ENCODE measurements around the gene BRCA2. TPM values are rescaled to one million over a fixed set of nuclear protein-coding genes. Genes with fewer than 3 reads are reported as not detected.
"Not testable (repeated sequence)": the region's sequence is repeated elsewhere in the genome, so short reads cannot be mapped to it uniquely, and the experiment has no call there.

The BRCA2 gene
- total RNA-seq, 1 experiment from 2014 or later, result 22.9 TPM

DNA sequence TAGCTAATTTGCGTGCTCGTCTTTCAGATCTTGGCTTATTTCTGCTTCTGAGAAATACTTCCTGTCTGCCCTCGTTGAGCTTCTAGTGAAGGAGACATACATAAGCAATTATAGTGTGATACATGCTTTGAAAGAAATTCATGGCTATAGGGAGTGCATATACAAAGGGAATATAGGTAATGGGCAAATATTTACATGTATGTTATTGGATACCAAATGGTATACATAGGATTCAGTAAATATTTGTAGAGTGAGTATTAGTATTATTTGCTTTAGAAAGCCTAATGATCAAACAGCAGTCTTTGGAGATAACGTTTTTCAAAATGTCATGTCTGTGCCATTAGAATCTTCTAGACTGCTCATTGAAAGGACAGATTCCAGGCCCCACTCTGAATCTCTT, 5.2 kb downstream of the BRCA2 start:
- Histone ChIP-seq H3K27ac (no peak overlapping the region), H3K36me3 (peaks cover 23% of the 10 kb centered on the region), H3K4me3 (no peak overlapping the region), H3K27me3 (no peaks in the 10 kb centered on the region), H3K4me1 (peaks cover 5% of the 10 kb centered on the region; the same call in 1 of the 2 replicates), H3K9me3 (replicated peaks) (no peaks in the 10 kb centered on the region; the same call in 1 of the 2 replicates)
- DNase-seq, result no peak

DNA sequence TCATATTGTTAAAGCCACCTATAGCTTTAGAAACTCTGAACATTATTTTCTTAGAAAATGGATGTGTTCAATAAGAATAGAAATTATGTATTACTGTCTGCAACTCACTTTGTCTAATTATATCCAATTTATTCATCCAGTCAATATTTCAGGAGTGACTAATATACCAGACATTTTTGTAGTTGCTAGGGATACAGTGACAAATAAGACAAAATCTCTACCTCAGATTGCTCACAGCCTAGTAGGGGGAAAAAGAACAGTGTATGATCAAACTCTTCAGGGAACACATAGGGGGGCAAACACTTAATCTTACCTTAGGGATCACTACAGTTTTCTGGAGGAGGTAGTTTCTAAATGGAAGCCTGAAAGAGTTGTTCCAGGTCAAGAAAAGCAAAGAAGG, 8.6 kb downstream of the BRCA2 start:
- H3K27me3 ChIP-seq, result no peaks in the 10 kb centered on the region
- no peaks in the 10 kb centered on the region for H3K4me1 ChIP-seq
- peaks cover 38% of the 10 kb centered on the region for H3K36me3 ChIP-seq
- H3K4me3 ChIP-seq, result no peak overlapping the region
- no peak overlapping the region for H3K27ac ChIP-seq
- no peak for DNase-seq
- H3K9me3 ChIP-seq (replicated peaks), result peaks cover 3% of the 10 kb centered on the region; the same call in 1 of the 2 replicates

DNA sequence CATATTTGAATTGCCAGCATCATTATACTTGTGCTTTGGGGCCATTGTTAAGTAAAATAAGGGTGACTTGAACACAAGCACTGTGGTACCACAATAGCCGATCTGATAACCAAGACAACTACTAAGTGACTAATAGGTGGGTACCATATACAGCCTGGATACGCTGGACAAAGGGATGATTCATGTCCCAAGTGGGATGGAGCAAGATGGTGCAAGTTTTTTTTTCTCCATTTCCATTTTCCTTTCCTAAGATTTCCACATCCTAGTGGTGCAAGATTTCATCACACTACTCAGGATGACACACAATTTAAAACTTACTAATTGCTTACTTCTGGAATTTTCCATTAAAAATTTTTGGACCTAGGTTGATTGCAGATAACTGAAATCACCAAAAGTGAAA, 15.1 kb downstream of the BRCA2 start:
- Histone ChIP-seq H3K9me3 (replicated peaks) (0 out of 2 replicates have a peak, but pooled peaks cover 3% of the 10 kb centered on the region), H3K4me1 (no peaks in the 10 kb centered on the region), H3K4me3 (no peak overlapping the region), H3K27me3 (no peaks in the 10 kb centered on the region), H3K27ac (no peak overlapping the region), H3K36me3 (peaks cover 57% of the 10 kb centered on the region)
- DNase-seq, result no peak

DNA sequence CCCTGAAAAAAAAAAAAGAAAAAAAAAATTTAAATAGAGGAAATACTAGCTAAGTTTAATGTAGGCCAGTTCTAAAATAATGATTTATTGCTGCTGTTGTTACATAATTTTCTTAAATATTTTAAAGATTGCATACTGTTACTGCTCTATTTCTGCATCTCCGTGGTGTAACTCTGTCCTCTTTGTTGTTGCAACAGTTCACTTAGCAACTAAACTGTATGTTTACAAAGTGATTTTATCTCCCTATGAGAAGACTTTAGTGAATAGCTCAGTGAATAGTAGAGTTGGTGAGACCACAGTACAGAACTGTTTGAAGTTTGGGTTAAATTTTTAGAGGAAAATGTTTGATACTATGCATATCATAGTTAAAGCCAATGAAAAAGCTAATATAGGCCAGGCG, 19.4 kb downstream of the BRCA2 start:
- peaks cover 62% of the 10 kb centered on the region for H3K36me3 ChIP-seq
- no peak overlapping the region for H3K4me3 ChIP-seq
- no peaks in the 10 kb centered on the region for H3K4me1 ChIP-seq
- no peak overlapping the region for H3K27ac ChIP-seq
- no peak for DNase-seq
- no peaks in the 10 kb centered on the region for H3K9me3 ChIP-seq (replicated peaks)
- H3K27me3 ChIP-seq, result no peaks in the 10 kb centered on the region

DNA sequence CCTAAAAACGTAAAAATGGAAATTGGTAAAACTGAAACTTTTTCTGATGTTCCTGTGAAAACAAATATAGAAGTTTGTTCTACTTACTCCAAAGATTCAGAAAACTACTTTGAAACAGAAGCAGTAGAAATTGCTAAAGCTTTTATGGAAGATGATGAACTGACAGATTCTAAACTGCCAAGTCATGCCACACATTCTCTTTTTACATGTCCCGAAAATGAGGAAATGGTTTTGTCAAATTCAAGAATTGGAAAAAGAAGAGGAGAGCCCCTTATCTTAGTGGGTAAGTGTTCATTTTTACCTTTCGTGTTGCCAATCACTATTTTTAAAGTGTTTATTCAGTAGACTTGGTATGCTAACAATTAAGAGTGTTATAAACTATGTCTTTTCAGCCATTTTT, 25.6 kb downstream of the BRCA2 start:
- H3K9me3 ChIP-seq (replicated peaks), result no peaks in the 10 kb centered on the region
- H3K4me3 ChIP-seq, result no peak overlapping the region
- H3K4me1 ChIP-seq, result no peaks in the 10 kb centered on the region
- DNase-seq, result no peak
- H3K27me3 ChIP-seq, result no peaks in the 10 kb centered on the region
- H3K36me3 ChIP-seq, result peaks cover 39% of the 10 kb centered on the region
- H3K27ac ChIP-seq, result no peak overlapping the region

DNA sequence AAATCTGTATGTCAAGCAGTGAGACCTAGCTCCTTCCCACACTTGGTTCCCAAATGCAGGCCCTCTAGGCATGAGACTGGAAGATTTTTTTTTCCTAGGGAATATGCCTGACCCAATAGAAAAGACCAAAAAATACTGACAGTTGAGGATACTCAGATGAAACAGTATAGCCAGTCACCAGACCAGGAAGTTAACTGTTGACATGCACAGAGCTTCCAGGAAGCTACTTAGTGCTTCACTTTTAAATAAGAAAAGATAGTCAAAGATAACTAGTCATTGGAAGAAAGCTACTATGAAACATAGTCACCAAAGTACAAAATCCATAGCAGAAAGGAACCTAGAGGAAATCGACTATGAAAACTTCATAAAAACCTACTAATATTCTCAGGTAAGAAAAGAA, 32.3 kb downstream of the BRCA2 start:
- Histone ChIP-seq H3K36me3 (peaks cover 59% of the 10 kb centered on the region), H3K27me3 (no peaks in the 10 kb centered on the region), H3K4me3 (no peak overlapping the region), H3K9me3 (replicated peaks) (no peaks in the 10 kb centered on the region), H3K4me1 (no peaks in the 10 kb centered on the region), H3K27ac (no peak overlapping the region)
- no peak for DNase-seq

DNA sequence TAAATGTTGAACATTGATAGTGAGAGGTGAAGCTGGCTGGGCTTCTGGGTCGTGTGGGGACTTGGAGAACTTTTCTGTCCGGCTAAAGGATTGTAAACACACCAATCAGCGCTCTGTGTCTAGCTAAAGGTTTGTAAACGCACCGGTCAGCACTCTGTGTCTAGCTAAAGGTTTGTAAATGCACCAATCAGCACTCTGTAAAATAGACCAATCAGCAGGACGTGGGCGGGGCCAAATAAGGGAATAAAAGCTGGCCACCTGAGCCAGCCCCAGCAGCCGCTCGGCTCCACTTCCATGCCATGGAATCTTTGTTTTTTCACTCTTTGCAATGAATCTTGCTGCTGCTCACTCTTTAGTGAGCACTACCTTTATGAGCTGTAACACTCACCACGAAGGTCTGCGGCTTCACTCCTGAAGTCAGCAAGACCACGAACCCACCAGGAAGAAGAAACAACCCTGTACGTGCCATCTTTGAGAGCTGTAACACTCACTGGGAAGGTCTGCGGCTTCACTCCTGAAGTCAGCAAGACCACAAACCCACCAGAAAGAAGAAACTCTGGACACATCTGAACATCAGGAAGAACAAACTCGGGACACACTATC, 35.6 kb downstream of the BRCA2 start:
- H3K4me3 ChIP-seq; H3K4me1 ChIP-seq; H3K27ac ChIP-seq; H3K27me3 ChIP-seq; DNase-seq; H3K9me3 ChIP-seq (replicated peaks): not testable (repeated sequence)
- H3K36me3 ChIP-seq, result peaks cover 50% of the 10 kb centered on the region

DNA sequence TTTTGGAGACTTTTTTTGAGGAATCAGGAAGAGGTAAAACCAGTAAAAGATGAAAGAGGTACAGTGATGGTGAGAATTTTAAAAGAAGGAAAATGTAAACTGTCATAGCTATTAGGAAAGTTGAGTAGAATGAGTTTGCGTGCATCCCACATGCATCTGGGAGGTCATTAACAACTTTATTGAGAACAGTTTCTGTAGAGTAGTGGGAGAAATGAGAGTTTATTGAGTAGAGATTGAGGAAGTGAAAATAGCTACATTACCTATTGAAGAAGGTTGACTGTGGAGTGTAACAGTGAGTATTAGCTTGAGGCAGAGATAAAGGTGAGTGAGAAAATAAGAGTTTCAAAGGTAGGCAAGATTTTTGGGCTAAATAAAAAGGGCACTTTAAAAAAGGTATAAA, 38.7 kb downstream of the BRCA2 start:
- H3K9me3 ChIP-seq (replicated peaks), result no peaks in the 10 kb centered on the region
- H3K27ac ChIP-seq, result no peak overlapping the region
- no peaks in the 10 kb centered on the region for H3K27me3 ChIP-seq
- DNase-seq, result no peak
- H3K4me3 ChIP-seq, result no peak overlapping the region
- H3K4me1 ChIP-seq, result no peaks in the 10 kb centered on the region; the same call in 1 of the 2 replicates
- peaks cover 36% of the 10 kb centered on the region for H3K36me3 ChIP-seq

DNA sequence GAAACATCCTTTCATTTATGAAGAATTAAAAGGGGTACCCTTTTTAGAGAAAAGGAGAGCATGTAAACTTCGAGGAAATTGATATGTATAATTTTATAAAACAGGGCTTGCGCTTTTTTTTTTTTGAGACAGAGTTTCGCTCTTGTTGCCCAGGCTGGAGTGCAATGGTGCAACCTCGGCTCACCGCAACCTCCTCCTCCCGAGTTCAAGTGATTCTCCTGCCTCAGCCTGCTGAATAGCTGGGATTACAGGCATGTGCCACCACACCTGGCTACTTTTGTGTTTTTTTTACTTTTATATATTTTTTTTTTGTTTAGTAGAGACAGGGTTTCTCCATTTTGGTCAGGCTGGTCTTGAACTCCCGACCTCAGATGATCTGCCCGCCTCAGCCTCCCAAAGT, 40.6 kb downstream of the BRCA2 start:
- H3K4me3 ChIP-seq; H3K9me3 ChIP-seq (replicated peaks); H3K27me3 ChIP-seq; H3K4me1 ChIP-seq; H3K27ac ChIP-seq; DNase-seq: not testable (repeated sequence)
- peaks cover 26% of the 10 kb centered on the region for H3K36me3 ChIP-seq

DNA sequence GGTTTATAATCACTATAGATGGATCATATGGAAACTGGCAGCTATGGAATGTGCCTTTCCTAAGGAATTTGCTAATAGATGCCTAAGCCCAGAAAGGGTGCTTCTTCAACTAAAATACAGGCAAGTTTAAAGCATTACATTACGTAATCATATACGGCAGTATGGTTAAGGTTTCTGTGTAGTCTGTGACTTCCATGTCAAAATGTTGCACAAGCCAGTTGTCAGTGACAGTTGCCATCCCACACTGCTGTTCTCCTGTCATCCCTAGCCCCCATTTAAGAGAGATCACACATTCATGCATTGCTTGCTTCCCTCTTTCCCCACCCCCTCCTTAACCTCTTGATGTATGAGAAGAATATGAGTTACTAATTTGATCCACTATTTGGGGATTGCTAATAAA, 47.3 kb downstream of the BRCA2 start:
- no peak overlapping the region for H3K27ac ChIP-seq
- no peaks in the 10 kb centered on the region for H3K9me3 ChIP-seq (replicated peaks)
- peaks cover 30% of the 10 kb centered on the region for H3K36me3 ChIP-seq
- no peaks in the 10 kb centered on the region for H3K4me1 ChIP-seq
- H3K4me3 ChIP-seq, result no peak overlapping the region
- no peak for DNase-seq
- no peaks in the 10 kb centered on the region for H3K27me3 ChIP-seq

DNA sequence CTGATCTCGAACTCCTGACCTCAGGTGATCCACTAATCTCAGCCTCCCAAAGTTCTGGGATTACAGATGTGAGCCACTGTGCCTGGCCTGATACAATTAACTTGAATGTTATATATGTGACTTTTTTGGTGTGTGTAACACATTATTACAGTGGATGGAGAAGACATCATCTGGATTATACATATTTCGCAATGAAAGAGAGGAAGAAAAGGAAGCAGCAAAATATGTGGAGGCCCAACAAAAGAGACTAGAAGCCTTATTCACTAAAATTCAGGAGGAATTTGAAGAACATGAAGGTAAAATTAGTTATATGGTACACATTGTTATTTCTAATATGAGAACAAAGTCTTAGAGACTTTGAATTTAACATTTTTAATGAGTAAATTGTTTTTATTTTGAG, 55.5 kb downstream of the BRCA2 start:
- Histone ChIP-seq H3K9me3 (replicated peaks) (peaks cover 3% of the 10 kb centered on the region; the same call in 1 of the 2 replicates), H3K4me1 (no peaks in the 10 kb centered on the region), H3K27ac (no peak overlapping the region), H3K4me3 (no peak overlapping the region), H3K27me3 (no peaks in the 10 kb centered on the region), H3K36me3 (peaks cover 42% of the 10 kb centered on the region)
- DNase-seq, result no peak

DNA sequence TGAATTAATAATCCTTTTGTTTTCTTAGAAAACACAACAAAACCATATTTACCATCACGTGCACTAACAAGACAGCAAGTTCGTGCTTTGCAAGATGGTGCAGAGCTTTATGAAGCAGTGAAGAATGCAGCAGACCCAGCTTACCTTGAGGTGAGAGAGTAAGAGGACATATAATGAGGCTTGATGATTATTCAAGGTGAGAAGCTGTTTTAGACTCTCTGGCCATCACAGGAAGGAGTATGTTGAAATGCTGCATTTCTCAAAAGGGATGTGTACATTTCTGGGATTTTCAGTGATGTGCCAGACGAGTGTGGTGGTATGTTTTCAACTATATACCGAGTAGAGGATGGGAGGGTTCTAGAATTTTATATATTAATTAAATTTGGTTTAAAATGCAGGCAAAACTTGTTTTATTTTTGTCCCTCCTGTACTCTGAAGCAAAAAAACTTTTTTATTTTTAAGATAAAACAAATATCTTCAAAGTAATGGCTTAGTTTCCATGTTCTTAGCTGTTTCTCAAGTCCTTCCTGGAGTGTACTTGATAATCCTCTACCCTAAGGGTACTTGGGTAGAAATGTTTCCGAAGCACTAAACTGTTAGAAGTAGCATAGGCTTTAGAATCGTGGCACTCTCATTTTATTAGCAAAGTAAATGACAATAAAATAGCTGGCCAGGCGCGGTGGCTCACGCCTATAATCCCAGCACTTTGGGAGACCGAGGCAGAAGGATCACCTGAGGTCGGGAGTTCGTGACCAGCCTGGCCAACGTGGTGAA, 61.5 kb downstream of the BRCA2 start:
- peaks cover 33% of the 10 kb centered on the region for H3K36me3 ChIP-seq
- H3K27me3 ChIP-seq, result no peaks in the 10 kb centered on the region
- no peaks in the 10 kb centered on the region for H3K4me1 ChIP-seq
- H3K9me3 ChIP-seq (replicated peaks), result peaks cover 3% of the 10 kb centered on the region; the same call in 1 of the 2 replicates
- DNase-seq, result no peak
- no peak overlapping the region for H3K4me3 ChIP-seq
- H3K27ac ChIP-seq, result no peak overlapping the region

DNA sequence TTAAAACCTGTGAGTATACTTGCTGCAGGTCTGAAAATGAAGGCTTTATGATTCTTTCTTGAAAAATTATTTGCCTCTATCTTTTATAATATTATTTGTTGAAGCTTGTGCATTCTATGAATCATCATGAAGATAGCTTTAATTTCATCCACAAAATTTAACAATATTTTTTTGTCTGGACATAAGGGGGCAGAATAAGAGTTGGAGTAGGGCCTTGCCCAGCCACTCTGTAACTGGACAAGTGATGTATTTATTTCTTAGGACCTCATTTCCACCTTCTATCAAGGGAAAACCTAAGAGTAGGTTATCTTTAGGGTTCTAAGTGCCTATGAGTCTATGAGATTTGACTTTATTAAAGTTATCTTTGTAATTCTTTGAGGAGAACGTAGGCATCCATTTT, 62.7 kb downstream of the BRCA2 start:
- no peak overlapping the region for H3K27ac ChIP-seq
- 0 out of 2 replicates have a peak, but pooled peaks cover 3% of the 10 kb centered on the region for H3K9me3 ChIP-seq (replicated peaks)
- H3K36me3 ChIP-seq, result peaks cover 33% of the 10 kb centered on the region
- no peak overlapping the region for H3K4me3 ChIP-seq
- no peaks in the 10 kb centered on the region for H3K4me1 ChIP-seq
- no peak for DNase-seq
- H3K27me3 ChIP-seq, result no peaks in the 10 kb centered on the region

DNA sequence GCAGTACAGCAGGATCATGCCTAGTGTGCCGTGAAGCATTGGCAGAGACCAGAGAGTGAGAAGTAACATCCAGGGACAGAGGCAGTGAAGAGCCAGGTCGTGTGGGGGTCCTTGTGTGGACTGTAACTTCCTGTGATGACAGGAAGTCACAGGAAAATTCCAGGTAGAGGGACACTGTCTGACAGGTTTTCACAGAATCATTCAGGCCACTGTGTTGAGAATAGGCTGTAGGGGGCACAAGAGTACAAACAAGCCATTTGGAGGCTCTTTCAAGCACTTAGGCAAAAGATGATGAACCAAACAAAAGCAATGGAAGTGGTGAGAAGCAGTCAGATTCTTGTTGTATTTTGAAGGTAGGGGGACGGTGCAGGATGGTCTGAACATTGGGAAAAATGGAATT, 66.2 kb downstream of the BRCA2 start:
- H3K36me3 ChIP-seq, result peaks cover 30% of the 10 kb centered on the region
- DNase-seq, result peak in 1 of 2 experiments; percentile 21
- H3K4me3 ChIP-seq, result no peak overlapping the region
- H3K27ac ChIP-seq, result no peak overlapping the region
- H3K27me3 ChIP-seq, result no peaks in the 10 kb centered on the region
- H3K4me1 ChIP-seq, result no peaks in the 10 kb centered on the region
- no peaks in the 10 kb centered on the region for H3K9me3 ChIP-seq (replicated peaks)

DNA sequence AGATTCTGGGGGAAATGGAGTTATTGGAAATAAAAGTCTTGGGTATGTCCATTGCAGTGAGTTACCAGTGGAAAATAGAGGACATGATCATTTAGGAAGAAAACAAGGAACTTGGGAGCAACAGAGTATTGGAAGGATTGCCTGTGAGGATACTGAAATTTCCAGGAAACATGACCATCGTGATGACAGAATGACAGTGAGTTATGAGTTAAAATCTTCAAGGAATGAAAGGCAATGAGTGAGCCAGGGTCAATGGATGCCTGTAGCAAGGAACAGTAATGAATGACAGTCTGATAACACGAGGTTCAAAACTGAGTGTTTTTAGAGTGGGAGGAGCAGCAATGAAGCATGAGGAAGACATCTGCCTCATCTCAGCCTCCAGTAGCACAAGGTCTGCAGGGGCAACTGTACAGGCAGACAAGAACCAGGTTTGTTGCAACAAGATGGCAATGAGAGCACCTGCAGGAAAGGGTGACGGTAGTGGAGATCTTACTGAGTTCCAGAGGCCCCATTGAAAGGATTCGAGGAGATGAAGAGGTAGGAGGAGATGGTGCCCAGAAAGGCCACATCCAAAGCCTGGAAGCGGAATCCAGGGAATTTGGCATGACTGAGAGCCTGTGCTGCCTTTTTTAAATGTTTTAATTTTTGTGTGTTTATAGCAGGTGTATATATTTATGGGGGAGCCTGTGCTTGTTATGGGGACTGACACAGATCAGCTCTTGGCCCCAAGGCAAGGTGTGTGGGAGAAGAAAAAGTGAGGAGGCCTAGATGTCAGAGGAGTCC, 68.7 kb downstream of the BRCA2 start:
- DNase-seq, result no peak
- Histone ChIP-seq H3K36me3 (peaks cover 27% of the 10 kb centered on the region), H3K4me3 (no peak overlapping the region), H3K27me3 (no peaks in the 10 kb centered on the region), H3K27ac (no peak overlapping the region), H3K4me1 (no peaks in the 10 kb centered on the region), H3K9me3 (replicated peaks) (no peaks in the 10 kb centered on the region)
